Neural crest cell (in vitro differentiated cells): ENCODE results near the gene APOD. TPM values are rescaled to one million over a fixed set of nuclear protein-coding genes. Genes with fewer than 3 reads are reported as not detected.

Experiments used
- DNase-seq: peaks from one replicate; pipeline ENCODE4 v3.0.0; 2021; ENCODE audit warnings: low read depth, mixed read lengths, low spot score
- H3K27ac Mint-ChIP-seq: one replicate; pipeline ENCODE4 v1.8.0; 2021; ENCODE audit warnings: mild to moderate bottlenecking, mixed read lengths; ENCODE audit not compliant: unreplicated experiment
- H3K27me3 Mint-ChIP-seq: 2 replicates; pipeline ENCODE4 v1.8.0; 2021; ENCODE audit warnings: low read depth, mild to moderate bottlenecking, mixed read lengths
- H3K36me3 Mint-ChIP-seq: 2 replicates; pipeline ENCODE4 v1.8.0; 2021; ENCODE audit warnings: low read depth, mild to moderate bottlenecking, mixed read lengths
- H3K4me1 Mint-ChIP-seq: 2 replicates; pipeline ENCODE4 v1.8.0; 2021; ENCODE audit warnings: mixed read lengths
- H3K4me3 Mint-ChIP-seq: one replicate; pipeline ENCODE4 v1.8.0; 2021; ENCODE audit warnings: mild to moderate bottlenecking, mixed read lengths
- H3K9me3 Mint-ChIP-seq: 2 replicates; pipeline ENCODE4 v1.8.0; 2021; ENCODE audit warnings: mixed read lengths
- CTCF ChIP-seq: fragments of 200-600 bp; sonication (generic); conservative IDR thresholded peaks from 2 replicates; pipeline ENCODE4 v1.5.0; 2021; ENCODE audit warnings: antibody characterized with exemption, mild to moderate bottlenecking
- total RNA-seq: library from RNA; stranded (reverse); gene quantifications from 2 replicates; pipeline ENCODE4 v1.2.1, GENCODE V29; 2021

APOD gene
- total RNA-seq, 1 donor from 2014 or later, result 1.7 TPM

DNA sequence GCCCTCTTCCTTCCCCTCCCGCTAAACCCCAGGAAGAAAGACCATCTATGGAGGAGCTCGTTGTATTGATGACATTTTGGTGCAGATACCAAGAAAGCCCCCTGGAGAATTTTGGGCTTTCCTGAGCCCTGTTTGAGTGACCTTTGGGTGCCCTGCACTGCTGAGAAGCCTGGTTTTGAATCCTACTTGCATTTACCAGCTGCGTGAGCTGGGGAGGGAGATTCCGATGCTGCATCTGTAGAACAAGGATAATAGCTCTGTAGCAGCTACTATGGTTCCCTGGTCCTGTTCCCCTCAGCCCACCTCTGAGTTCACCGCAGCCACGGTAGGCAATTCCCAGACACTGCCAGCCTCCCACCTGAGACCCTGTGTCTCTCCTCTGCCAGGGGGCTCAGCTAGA is 5.2 kb downstream of the APOD start:
- Mint-ChIP-seq H3K27ac (no peak overlapping the region), H3K27me3 (no peaks in the 10 kb centered on the region), H3K9me3 (peaks cover 2% of the 10 kb centered on the region), H3K4me1 (peaks cover 18% of the 10 kb centered on the region), H3K36me3 (no peaks in the 10 kb centered on the region), H3K4me3 (no peak overlapping the region)
- DNase-seq, result no peak
- no peak for TF ChIP-seq CTCF

GRCh38 chr3:195577645-195578177 is 6.0 kb downstream of the APOD start:
- Mint-ChIP-seq H3K27me3 (no peaks in the 10 kb centered on the region), H3K9me3 (peaks cover 2% of the 10 kb centered on the region), H3K27ac (no peak overlapping the region), H3K4me3 (no peak overlapping the region), H3K4me1 (peaks cover 11% of the 10 kb centered on the region), H3K36me3 (no peaks in the 10 kb centered on the region)
- no peak for DNase-seq
- TF ChIP-seq CTCF, result no peak

DNA sequence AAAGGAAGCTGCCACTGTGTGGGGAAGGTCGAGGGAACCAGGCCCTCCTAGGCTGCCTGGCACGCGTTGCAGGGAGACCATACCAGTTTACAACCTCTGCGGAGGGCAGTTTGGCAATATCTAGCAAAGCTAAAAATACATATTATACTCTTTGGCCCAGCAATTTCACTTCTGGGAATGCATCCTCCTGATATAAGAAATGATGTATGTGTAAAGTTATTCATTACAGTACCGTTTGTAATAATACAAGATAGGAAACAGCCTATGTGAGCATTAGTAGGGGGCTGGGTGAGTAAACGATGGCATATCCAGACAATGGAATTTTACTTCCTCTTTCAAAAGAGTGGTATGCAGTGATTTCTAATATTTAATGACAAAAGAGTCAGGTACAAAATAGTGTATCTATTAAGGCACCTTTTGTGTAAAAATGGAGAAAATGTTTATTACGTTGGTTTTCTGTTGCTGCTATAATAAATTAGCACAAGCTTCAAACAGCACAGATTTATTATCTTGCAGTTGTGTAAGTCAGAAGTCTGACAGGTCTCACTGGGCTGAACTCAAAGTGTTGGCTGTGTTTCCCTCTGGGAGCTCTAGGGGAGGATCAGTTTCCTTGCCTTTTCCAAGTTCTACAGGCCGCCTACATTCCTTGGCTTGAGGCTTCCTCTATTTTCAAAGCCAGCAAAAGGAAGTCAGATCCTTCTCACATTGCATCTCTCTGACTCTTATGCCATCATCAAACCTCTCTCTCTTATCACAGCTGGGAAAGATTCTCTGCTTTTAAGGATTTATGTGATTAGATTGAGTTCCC is 9.0 kb downstream of the APOD start:
- Mint-ChIP-seq H3K27ac (no peak overlapping the region), H3K4me3 (no peak overlapping the region), H3K36me3 (no peaks in the 10 kb centered on the region), H3K27me3 (no peaks in the 10 kb centered on the region), H3K4me1 (peaks cover 6% of the 10 kb centered on the region), H3K9me3 (peaks cover 2% of the 10 kb centered on the region)
- DNase-seq, result no peak
- TF ChIP-seq CTCF, result no peak

GRCh38 chr3:195573611-195574496 is 9.9 kb downstream of the APOD start:
- Mint-ChIP-seq H3K4me1 (peaks cover 6% of the 10 kb centered on the region), H3K27me3 (no peaks in the 10 kb centered on the region), H3K4me3 (no peak overlapping the region), H3K36me3 (no peaks in the 10 kb centered on the region), H3K9me3 (peaks cover 2% of the 10 kb centered on the region), H3K27ac (no peak overlapping the region)
- no peak for DNase-seq
- no peak for TF ChIP-seq CTCF

- H3K27me3 Mint-ChIP-seq, result no peaks in the 10 kb centered on the region
- H3K4me1 Mint-ChIP-seq, result peaks cover 11% of the 10 kb centered on the region
- no peaks in the 10 kb centered on the region for H3K36me3 Mint-ChIP-seq
- no peak for DNase-seq
- no peak for TF ChIP-seq CTCF
- H3K9me3 Mint-ChIP-seq, result peaks cover 2% of the 10 kb centered on the region
- H3K4me3 Mint-ChIP-seq, result no peak overlapping the region
- H3K27ac Mint-ChIP-seq, result no peak overlapping the region
Measured at GRCh38 chr3:195571361-195571760, 12.4 kb downstream of the APOD start.
